Activated naive CD4-positive, alpha-beta T cell treated with anti-CD3 and anti-CD28 coated beads, Interleukin-2, amount 10 ng/mL, durations not matched to agents 7 days and 5 days (primary cell): ENCODE measurements around the gene STMND1.

ENCODE experiments used
- CTCF ChIA-PET: fragments of 350-600 bp; sonication (Branson Sonifier 250); formaldehyde crosslinking; loops from one replicate; lab custom pipeline; 2021; ENCODE audit warnings: antibody characterized with exemption; lab: Charles Lee
- DNase-seq: peaks from one replicate; pipeline ENCODE4 v3.0.0-alpha.2; 2020
- H3K27ac Mint-ChIP-seq: one replicate; pipeline ENCODE4 v1.8.0; 2021; ENCODE audit warnings: mild to moderate bottlenecking, moderate library complexity, mixed read lengths
- H3K27me3 Mint-ChIP-seq: one replicate; pipeline ENCODE4 v1.8.0; 2021; ENCODE audit warnings: mild to moderate bottlenecking, mixed read lengths
- H3K36me3 Mint-ChIP-seq: one replicate; pipeline ENCODE4 v1.8.0; 2021; ENCODE audit warnings: mixed read lengths
- H3K4me1 Mint-ChIP-seq: one replicate; pipeline ENCODE4 v1.8.0; 2021; ENCODE audit warnings: mixed read lengths
- H3K4me3 Mint-ChIP-seq: one replicate; pipeline ENCODE4 v1.8.0; 2021; ENCODE audit warnings: mild to moderate bottlenecking, moderate library complexity, mixed read lengths
- H3K9me3 Mint-ChIP-seq: one replicate; pipeline ENCODE4 v1.8.0; 2021; ENCODE audit warnings: mixed read lengths

Gene STMND1

DNA sequence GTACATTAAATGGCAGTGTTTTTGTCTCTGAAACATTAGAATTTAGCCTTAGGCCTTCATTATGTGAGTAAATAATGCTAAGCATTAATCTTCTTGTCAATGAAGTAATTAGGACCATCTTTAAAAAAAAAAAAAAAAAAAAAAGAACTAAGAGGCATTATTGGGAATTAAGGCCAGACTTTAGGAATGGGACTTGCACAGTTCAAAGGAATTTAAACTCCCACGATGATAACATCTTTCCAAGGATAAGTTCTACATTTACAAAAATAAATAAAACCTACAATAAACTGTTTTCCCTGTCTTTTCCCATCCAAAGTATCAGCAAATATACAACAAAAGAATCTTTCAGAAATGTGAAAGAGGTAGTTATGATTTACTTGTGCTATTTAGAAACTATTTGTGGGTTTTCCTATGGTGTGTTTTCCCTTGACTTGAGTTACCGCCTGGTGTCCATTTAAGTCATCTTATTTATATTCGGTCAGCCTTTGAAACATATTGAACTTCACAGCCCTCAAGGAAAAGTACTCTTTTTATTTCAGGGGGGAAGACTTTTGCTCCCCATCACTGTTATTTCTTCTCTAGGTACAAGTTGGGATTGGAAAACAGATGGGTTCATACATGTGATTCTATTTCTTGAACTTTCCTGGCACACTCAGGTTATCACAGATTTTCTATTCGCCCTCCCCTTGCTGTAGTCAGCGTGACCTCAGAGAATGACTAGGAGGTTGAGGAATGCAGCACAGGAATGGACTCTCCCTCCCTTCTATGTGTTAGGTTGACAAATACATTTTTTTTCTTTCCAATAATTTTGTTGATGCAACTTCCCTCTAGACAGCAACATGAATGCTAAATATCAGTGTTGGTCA, 13.6 kb downstream of the STMND1 start:
- no peaks in the 10 kb centered on the region for H3K4me1 Mint-ChIP-seq
- DNase-seq, result no peak
- H3K9me3 Mint-ChIP-seq, result no peaks in the 10 kb centered on the region
- CTCF ChIA-PET, result no interaction called here
- peaks cover 3% of the 10 kb centered on the region for H3K27me3 Mint-ChIP-seq
- H3K4me3 Mint-ChIP-seq, result no peak overlapping the region
- H3K27ac Mint-ChIP-seq, result no peak overlapping the region
- H3K36me3 Mint-ChIP-seq, result no peaks in the 10 kb centered on the region

DNA sequence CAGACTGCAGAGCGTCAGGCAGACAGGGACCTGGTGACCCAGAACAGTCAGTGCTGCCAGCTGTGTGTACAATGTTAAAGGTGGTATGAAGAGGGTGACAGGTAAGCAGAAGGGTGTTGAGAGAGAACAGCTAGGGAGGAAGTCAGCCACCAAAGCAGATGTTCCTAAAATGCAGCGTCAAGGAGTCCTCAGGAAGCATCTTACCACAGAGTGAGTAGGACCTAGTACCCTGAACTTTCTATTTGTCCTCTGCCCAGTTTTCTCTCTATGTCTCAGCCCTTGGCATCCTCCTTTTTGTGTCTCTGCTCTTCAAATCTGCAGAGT, 14.2 kb downstream of the STMND1 start:
- no peak overlapping the region for H3K4me3 Mint-ChIP-seq
- no peaks in the 10 kb centered on the region for H3K4me1 Mint-ChIP-seq
- no peak overlapping the region for H3K27ac Mint-ChIP-seq
- H3K27me3 Mint-ChIP-seq, result peaks cover 3% of the 10 kb centered on the region
- H3K36me3 Mint-ChIP-seq, result no peaks in the 10 kb centered on the region
- CTCF ChIA-PET, result no interaction called here
- no peak for DNase-seq
- H3K9me3 Mint-ChIP-seq, result no peaks in the 10 kb centered on the region

DNA sequence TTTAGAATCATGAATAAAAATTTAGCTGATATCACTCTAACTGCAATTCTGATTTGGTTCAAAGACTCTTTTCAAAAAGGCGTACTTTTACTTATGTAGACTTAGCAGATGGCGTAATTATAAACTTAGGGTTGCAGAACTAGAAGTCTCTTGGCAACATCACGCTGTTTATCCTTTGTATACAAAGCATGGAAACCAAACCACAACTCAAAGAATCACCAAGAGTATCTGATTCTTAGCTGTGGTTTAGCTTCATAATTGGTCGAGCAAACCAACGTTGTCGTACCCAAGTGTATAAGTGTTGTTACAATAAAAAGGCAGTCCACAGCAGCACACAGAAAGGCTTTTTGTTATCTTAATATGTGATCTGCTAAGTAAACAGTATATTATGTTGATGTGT, 18.2 kb downstream of the STMND1 start:
- Mint-ChIP-seq H3K36me3 (no peaks in the 10 kb centered on the region), H3K4me1 (no peaks in the 10 kb centered on the region), H3K27ac (no peak overlapping the region), H3K27me3 (peaks cover 3% of the 10 kb centered on the region), H3K9me3 (no peaks in the 10 kb centered on the region), H3K4me3 (no peak overlapping the region)
- CTCF ChIA-PET, result no interaction called here
- no peak for DNase-seq

DNA sequence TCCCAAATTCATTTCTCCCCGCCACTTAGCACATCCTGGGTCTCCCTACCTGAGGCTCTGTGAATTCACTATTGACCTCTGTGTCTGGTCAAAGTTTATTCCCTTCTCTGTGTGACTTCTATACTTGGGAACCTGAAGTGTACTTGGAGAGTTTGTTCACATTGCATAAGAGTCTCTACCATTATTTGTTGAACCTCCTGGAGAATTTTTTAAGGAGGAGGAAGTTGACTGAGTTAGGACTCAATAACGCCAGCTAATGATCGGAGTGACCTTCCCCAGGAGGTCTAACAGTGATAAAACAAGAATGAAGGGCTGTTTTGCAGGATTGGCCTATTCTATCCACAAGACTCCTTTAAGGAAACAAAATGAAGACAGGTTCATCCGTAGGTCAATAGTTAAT, 23.6 kb downstream of the STMND1 start:
- Mint-ChIP-seq H3K27ac (no peak overlapping the region), H3K4me3 (no peak overlapping the region)
- CTCF ChIA-PET, result no interaction called here

DNA sequence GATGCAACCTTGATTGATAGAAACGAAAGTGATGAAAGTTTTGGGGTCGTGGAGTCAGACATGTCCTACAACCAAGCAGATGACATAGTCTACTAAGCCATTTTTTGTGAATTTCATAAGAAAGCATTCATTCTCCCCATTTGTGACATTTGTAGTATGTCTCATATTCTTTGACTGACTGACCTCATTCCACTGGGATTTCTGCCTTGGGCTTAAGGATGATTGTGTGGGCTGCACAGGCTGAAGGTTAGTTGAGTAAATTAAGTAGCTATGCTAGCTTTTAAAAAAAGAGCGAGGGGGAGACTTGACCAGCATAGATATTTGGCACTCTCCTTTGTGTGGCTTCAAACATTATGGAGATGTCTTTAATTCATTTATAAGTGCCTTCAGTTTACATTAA, 28.9 kb downstream of the STMND1 start:
- CTCF ChIA-PET, result no interaction called here

More for the DNA sequence above, 23.6 kb downstream of the STMND1 start:
- H3K27me3 Mint-ChIP-seq, result peaks cover 3% of the 10 kb centered on the region
- no peaks in the 10 kb centered on the region for H3K9me3 Mint-ChIP-seq
- DNase-seq, result no peak
- no peaks in the 10 kb centered on the region for H3K4me1 Mint-ChIP-seq
- no peaks in the 10 kb centered on the region for H3K36me3 Mint-ChIP-seq

DNA sequence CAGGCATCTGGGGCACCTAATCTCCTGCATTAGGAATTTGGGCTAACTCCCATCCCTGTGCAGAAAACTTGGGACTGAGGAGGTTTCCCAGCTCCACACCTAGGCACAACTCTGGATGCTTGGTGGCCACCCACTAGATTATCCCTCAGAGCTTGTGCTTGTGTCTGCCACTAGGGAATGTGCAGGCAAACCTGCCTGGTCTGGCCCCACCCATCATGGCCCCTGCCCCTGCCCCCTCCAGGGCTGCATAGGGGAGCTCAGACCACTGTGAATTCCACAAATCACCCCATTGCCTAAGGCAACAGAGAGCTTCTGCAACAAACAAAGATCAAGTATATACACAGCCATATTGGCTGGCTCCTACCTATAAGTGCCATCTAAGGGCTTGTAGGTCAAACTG, 31.1 kb downstream of the STMND1 start:
- no peaks in the 10 kb centered on the region for H3K36me3 Mint-ChIP-seq
- DNase-seq, result no peak
- CTCF ChIA-PET, result no interaction called here
- H3K4me3 Mint-ChIP-seq, result no peak overlapping the region
- H3K27me3 Mint-ChIP-seq, result no peaks in the 10 kb centered on the region
- peaks cover 7% of the 10 kb centered on the region for H3K9me3 Mint-ChIP-seq
- H3K4me1 Mint-ChIP-seq, result no peaks in the 10 kb centered on the region
- no peak overlapping the region for H3K27ac Mint-ChIP-seq

More for the DNA sequence above, 28.9 kb downstream of the STMND1 start:
- DNase-seq, result no peak
- Mint-ChIP-seq H3K27ac (no peak overlapping the region), H3K36me3 (no peaks in the 10 kb centered on the region), H3K4me1 (no peaks in the 10 kb centered on the region), H3K27me3 (peaks cover 3% of the 10 kb centered on the region), H3K9me3 (peaks cover 7% of the 10 kb centered on the region), H3K4me3 (no peak overlapping the region)

DNA sequence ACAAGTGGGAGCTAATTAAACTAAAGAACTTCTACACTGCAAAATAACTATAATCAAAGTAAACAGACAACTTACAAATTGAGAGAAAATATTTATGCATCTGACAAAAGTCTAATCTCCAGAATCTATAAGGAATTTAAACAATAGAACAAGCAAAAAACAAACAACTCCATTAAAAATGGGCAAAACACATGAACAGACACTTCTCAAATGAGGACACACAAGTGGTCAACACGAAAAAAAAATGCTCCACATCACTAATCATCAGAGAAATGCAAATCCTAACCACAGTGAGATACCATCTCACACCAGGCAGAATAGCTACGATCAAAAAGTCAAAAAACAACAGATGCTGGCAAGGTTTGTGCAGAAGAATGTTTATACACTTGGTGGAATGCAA, 36.2 kb downstream of the STMND1 start:
- Mint-ChIP-seq H3K9me3 (peaks cover 5% of the 10 kb centered on the region), H3K36me3 (no peaks in the 10 kb centered on the region), H3K4me1 (no peaks in the 10 kb centered on the region), H3K27ac (no peak overlapping the region), H3K27me3 (no peaks in the 10 kb centered on the region), H3K4me3 (no peak overlapping the region)
- CTCF ChIA-PET, result no interaction called here
- no peak for DNase-seq

DNA sequence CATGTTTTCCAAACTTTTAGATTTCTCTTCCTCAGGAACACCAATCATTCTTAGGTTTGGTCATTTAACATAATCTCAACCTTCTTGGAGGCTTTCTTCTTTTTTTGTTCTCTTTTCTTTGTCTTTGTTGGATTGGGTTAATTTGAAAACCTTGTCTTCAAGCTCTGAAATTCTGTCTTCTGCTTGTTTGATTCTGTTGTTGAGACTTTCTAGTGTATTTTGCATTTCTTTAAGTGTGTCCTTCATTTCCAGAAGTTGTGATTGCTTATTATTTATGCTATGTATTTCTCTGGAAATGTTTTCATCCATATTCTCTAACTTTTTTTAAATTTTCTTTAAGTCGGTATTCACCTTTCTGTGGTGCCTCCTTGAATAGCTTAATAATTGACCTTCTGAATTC, 42.2 kb downstream of the STMND1 start:
- DNase-seq, result no peak
- Mint-ChIP-seq H3K4me3 (no peak overlapping the region), H3K27ac (no peak overlapping the region), H3K36me3 (no peaks in the 10 kb centered on the region), H3K9me3 (peaks cover 10% of the 10 kb centered on the region), H3K4me1 (no peaks in the 10 kb centered on the region), H3K27me3 (no peaks in the 10 kb centered on the region)
- CTCF ChIA-PET, result no interaction called here

DNA sequence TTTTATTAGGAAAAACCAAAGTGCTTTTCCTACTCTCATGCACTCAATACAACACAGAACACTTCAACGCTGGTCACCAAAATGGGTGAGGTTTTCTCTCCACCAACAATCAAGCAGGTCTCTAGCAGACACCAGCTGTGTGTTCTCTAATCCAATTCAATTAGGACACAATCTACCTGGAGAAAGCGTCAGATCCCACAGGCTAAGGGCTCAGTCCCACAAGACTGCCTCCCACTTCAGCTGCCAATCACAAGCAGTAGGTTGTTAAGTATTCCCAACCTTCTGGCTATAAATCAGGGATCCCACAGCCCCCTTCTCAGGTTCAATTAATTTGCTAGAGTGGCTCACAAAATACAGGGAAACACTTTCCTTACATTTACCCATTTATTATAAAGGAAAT, 47.7 kb downstream of the STMND1 start:
- Mint-ChIP-seq H3K4me1 (no peaks in the 10 kb centered on the region), H3K36me3 (no peaks in the 10 kb centered on the region), H3K27ac (no peak overlapping the region), H3K27me3 (no peaks in the 10 kb centered on the region), H3K9me3 (peaks cover 8% of the 10 kb centered on the region), H3K4me3 (no peak overlapping the region)
- CTCF ChIA-PET, result no interaction called here
- DNase-seq, result no peak

DNA sequence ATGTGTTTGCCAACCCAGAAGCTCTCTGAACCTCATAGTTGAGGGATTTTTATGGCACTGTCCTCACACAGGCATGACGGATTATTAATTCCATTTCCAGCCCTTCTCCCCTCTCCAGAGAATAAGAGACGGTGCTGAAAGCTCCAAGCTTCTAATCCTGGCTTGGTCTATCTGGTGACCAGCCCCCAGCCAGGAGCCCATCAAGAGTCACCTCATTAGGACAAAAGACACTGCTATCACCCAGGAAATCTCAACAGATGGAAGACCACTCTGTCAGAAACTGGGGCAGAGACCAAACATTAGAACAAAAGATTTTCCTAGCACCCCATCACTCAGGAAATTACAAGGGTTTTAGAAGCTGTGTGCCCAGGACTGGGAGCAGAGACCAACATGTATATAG, 48.2 kb downstream of the STMND1 start:
- no peak for DNase-seq
- no peaks in the 10 kb centered on the region for H3K4me1 Mint-ChIP-seq
- no peak overlapping the region for H3K4me3 Mint-ChIP-seq
- no peaks in the 10 kb centered on the region for H3K27me3 Mint-ChIP-seq
- no peak overlapping the region for H3K27ac Mint-ChIP-seq
- no peaks in the 10 kb centered on the region for H3K36me3 Mint-ChIP-seq
- CTCF ChIA-PET, result no interaction called here
- peaks cover 8% of the 10 kb centered on the region for H3K9me3 Mint-ChIP-seq

DNA sequence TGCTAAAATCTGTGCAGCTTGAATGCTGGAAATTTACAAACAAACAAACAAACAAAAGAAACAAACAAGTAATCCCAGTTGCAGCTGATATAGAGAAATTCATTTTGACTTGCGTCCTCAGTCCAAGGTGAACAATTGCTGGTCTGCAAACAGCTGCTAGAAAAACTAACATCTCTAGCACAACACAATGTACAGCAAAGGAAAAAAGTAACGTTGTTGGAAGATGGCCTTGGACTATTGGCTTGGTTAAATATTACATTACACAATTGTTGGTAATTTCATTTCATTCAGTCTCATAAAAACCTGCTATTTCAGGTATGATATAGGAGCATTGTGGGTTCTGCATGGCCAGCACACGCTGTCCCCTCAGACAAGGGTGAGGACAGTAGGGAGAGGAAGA, 50.0 kb downstream of the STMND1 start:
- Mint-ChIP-seq H3K27me3 (no peaks in the 10 kb centered on the region), H3K4me1 (no peaks in the 10 kb centered on the region), H3K9me3 (peaks cover 8% of the 10 kb centered on the region), H3K27ac (no peak overlapping the region), H3K4me3 (no peak overlapping the region), H3K36me3 (no peaks in the 10 kb centered on the region)
- CTCF ChIA-PET, result no interaction called here
- DNase-seq, result no peak

DNA sequence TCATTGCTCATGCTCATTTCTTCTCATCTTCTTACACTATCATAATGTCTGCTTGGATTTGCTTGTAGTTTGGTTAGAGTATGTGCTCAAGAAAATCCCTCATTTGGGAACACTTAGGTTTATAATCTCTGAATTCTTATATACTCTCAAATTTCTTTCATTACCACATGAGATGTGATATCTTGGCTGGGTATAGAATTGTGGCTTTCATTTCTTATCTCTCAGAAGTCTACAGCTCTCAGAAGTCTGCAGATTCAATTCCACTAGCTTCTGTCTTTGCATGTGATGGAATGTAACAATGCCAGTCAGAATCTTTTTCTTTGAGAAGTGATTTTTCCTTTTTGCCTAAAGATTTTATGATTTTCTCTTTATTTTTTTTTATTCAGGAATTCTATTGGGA, 50.9 kb downstream of the STMND1 start:
- H3K4me1 Mint-ChIP-seq, result no peaks in the 10 kb centered on the region
- no peak overlapping the region for H3K27ac Mint-ChIP-seq
- no peak overlapping the region for H3K4me3 Mint-ChIP-seq
- CTCF ChIA-PET, result interaction anchor here (0.9 kb wide), 1 partner anchor 431 kb away, joined by 3 read pairs; no protein-coding TSS in a partner anchor
- H3K36me3 Mint-ChIP-seq, result no peaks in the 10 kb centered on the region
- H3K9me3 Mint-ChIP-seq, result peaks cover 8% of the 10 kb centered on the region
- H3K27me3 Mint-ChIP-seq, result no peaks in the 10 kb centered on the region
- DNase-seq, result no peak

DNA sequence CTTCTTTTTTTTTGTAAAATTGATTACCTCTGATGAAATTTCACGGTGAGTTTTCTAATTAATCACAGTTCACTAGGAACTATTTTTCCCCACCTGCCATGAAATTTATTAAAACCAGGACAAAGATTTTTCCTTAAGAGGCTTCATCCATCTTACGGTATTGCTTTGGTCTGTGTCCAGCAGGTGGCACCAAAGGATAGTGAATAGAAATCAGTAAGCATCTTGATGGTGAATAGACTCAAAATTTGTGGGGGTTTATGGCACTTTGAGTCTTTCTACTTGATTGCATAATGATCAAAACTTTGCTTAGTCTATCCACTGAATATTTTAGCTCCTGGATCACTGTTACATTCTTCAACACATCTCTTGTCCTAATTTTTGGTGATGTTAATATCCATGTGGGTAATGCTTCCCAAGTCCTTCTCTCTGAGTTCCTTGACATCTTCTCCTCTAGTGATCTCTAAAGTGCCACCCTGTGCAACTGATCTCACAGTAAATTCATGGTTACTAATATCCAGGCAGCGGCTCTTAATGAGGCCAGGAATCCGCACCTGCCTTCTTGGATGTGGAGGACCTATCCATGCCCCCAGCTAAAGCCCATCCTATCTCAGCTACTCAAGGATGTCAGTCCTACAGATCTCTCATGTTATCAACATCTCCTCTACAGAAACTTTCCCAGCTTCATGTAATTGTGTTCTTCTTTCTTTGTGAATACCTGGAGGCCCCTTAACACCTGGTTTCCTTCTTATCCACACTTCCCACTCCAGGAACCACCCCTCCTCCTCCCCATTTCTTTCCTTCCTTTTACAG, 54.5 kb downstream of the STMND1 start:
- Mint-ChIP-seq H3K27me3 (no peaks in the 10 kb centered on the region), H3K4me1 (no peaks in the 10 kb centered on the region), H3K4me3 (no peak overlapping the region), H3K36me3 (no peaks in the 10 kb centered on the region), H3K27ac (no peak overlapping the region), H3K9me3 (peaks cover 8% of the 10 kb centered on the region)
- CTCF ChIA-PET, result interaction anchor here (0.6 to 3.1 kb wide), 5 partner anchors 14 to 930 kb away, joined by 3 to 11 read pairs (median 3); no protein-coding TSS in a partner anchor
- peak; percentile 64 for DNase-seq

DNA sequence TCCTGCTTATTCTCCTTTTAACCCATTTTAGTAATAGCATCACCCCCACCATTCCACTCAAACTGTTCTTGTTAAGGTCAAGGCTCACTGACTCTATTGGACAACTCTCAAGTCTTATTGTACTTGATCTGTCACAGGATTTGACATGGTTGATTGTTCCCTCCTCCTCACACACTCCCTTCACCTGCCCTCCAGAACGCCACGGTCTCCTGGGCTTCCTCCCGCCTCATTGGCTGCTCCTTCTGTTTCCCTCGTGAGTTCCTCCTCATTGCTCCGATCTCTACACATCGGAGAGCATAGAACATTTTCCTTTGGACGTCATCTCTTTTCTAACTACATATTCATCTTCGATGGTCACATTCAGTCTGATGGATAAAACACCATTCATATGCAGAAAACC, 55.1 kb downstream of the STMND1 start:
- peaks cover 8% of the 10 kb centered on the region for H3K9me3 Mint-ChIP-seq
- CTCF ChIA-PET, result interaction anchor here (0.6 to 3.1 kb wide), 4 partner anchors 14 to 929 kb away, joined by 3 to 11 read pairs (median 4); no protein-coding TSS in a partner anchor
- no peak for DNase-seq
- no peak overlapping the region for H3K4me3 Mint-ChIP-seq
- no peaks in the 10 kb centered on the region for H3K4me1 Mint-ChIP-seq
- H3K27me3 Mint-ChIP-seq, result no peaks in the 10 kb centered on the region
- no peak overlapping the region for H3K27ac Mint-ChIP-seq
- no peaks in the 10 kb centered on the region for H3K36me3 Mint-ChIP-seq
